Keratinocyte (primary cell): ENCODE results near the gene MROH2A. TPM values are rescaled to one million over a fixed set of nuclear protein-coding genes. Genes with fewer than 3 reads are reported as not detected.

Experiments used
- DNase-seq: peaks from one replicate; pipeline ENCODE4 v3.0.0-alpha.2; 2011; ENCODE audit warnings: low read depth, missing footprints, low spot score
- FAIRE-seq: peaks from 2 replicates; lab custom pipeline; 2011; peaks lifted over from hg19 to GRCh38; lab: Jason Lieb, UNC
- H2AFZ ChIP-seq: 2 replicates; pipeline ENCODE4 v1.6.0; 2012; ENCODE audit warnings: low read length, control low read depth, inconsistent platforms; ENCODE audit not compliant: control insufficient read depth
- H3K27ac ChIP-seq: 2 replicates; pipeline ENCODE4 v1.5.1; 2011; ENCODE audit warnings: low read length; ENCODE audit not compliant: control insufficient read depth, insufficient read depth
- H3K27me3 ChIP-seq: 3 replicates; pipeline ENCODE4 v1.6.0; 2011; ENCODE audit warnings: low read length; ENCODE audit not compliant: control insufficient read depth, insufficient read depth; ENCODE audit errors: extremely low read depth
- H3K36me3 ChIP-seq, 2 experiments: 2 replicates in 1 of 2; 3 replicates in 1 of 2; pipeline ENCODE4 v1.5.1; 2011; ENCODE audit warnings: low read length in 2 of 2, mild to moderate bottlenecking in 1 of 2; ENCODE audit not compliant: control insufficient read depth in 2 of 2, insufficient read depth in 2 of 2; ENCODE audit errors: extremely low read depth in 1 of 2
- H3K4me1 ChIP-seq: 3 replicates; pipeline ENCODE4 v1.5.1; 2011; ENCODE audit warnings: low read length; ENCODE audit not compliant: control insufficient read depth, insufficient read depth; ENCODE audit errors: extremely low read depth
- H3K4me2 ChIP-seq: 3 replicates; pipeline ENCODE4 v1.6.0; 2011; ENCODE audit warnings: low read depth, low read length; ENCODE audit not compliant: control insufficient read depth, insufficient read depth; ENCODE audit errors: extremely low read depth
- H3K4me3 ChIP-seq, 3 experiments: fragments of 200-600 bp in 1 of 3; sonication (generic) in 1 of 3; 2 replicates in 2 of 3; 3 replicates in 1 of 3; pipeline ENCODE4 v1.5.1; 2011 to 2016; ENCODE audit warnings: low read length in 3 of 3, mild to moderate bottlenecking in 3 of 3, control low read depth in 2 of 3, inconsistent platforms in 1 of 3, low read depth in 1 of 3, mixed read lengths in 1 of 3, mixed run types in 1 of 3, moderate library complexity in 1 of 3; ENCODE audit not compliant: control insufficient read depth in 2 of 3, insufficient read depth in 2 of 3; ENCODE audit errors: extremely low read depth in 1 of 3
- H3K79me2 ChIP-seq: 2 replicates; pipeline ENCODE4 v1.6.0; 2012; ENCODE audit warnings: low read length; ENCODE audit not compliant: control insufficient read depth, insufficient read depth
- H3K9ac ChIP-seq: 3 replicates; pipeline ENCODE4 v1.6.0; 2011; ENCODE audit warnings: low read length; ENCODE audit not compliant: control insufficient read depth, insufficient read depth; ENCODE audit errors: extremely low read depth
- H3K9me1 ChIP-seq: 3 replicates; pipeline ENCODE4 v1.6.0; 2011; ENCODE audit warnings: low read length; ENCODE audit not compliant: control insufficient read depth, insufficient read depth; ENCODE audit errors: extremely low read depth
- H3K9me3 ChIP-seq: 2 replicates; pipeline ENCODE4 v1.5.1; 2012; ENCODE audit warnings: low read depth, low read length; ENCODE audit not compliant: control insufficient read depth
- H4K20me1 ChIP-seq: 3 replicates; pipeline ENCODE4 v1.6.0; 2011; ENCODE audit warnings: low read length; ENCODE audit not compliant: control insufficient read depth, insufficient read depth; ENCODE audit errors: extremely low read depth
- EZH2 ChIP-seq: IDR thresholded peaks from one replicate; pipeline ENCODE4 v1.6.1; 2012; ENCODE audit warnings: inconsistent platforms, mild to moderate bottlenecking, low read length, moderate library complexity
- dilution Hi-C: fragments of 300-500 bp; cut with MboI; formaldehyde crosslinking; loops from one replicate; pipeline ENCODE4 v1.7.0; 2020; ENCODE audit warnings: low sequenced_read_pairs; ENCODE audit not compliant: extremely low pct_ligation_motif_present
- polyA plus RNA-seq, 5 experiments: library from polyadenylated mRNA; depleted of rRNA in 3 of 5; stranded (reverse) in 3 of 5; stranded (forward) in 1 of 5; unstranded in 1 of 5; fragments of >200 nt; gene quantifications; 1 replicate in 1 of 5; 2 replicates in 3 of 5; 3 replicates in 1 of 5; pipeline versions ENCODE4 v1.2.1 to v1.2.3, GENCODE V29; 2011 to 2012; ENCODE audit warnings: missing spikeins in 2 of 5, low read depth in 1 of 5, low replicate concordance in 1 of 5
- TF ChIP-seq, protein P1 (sequence below), 3 experiments: IDR thresholded peaks in 1 of 3; conservative IDR thresholded peaks in 1 of 3; optimal IDR thresholded peaks in 1 of 3; 2 replicates in 2 of 3; 3 replicates in 1 of 3; pipeline versions ENCODE3 to v1.5.1; 2011; ENCODE audit warnings: low read length in 3 of 3, mild to moderate bottlenecking in 3 of 3, moderate library complexity in 2 of 3, control low read depth in 1 of 3, inconsistent platforms in 1 of 3; ENCODE audit not compliant: insufficient read depth in 2 of 3; ENCODE audit errors: extremely low read depth in 1 of 3

The MROH2A gene
- polyA plus RNA-seq, 1 donor (not counting 4 experiments of a cell fraction or from before 2014, with no cell fraction given) = 0.33 TPM

DNA sequence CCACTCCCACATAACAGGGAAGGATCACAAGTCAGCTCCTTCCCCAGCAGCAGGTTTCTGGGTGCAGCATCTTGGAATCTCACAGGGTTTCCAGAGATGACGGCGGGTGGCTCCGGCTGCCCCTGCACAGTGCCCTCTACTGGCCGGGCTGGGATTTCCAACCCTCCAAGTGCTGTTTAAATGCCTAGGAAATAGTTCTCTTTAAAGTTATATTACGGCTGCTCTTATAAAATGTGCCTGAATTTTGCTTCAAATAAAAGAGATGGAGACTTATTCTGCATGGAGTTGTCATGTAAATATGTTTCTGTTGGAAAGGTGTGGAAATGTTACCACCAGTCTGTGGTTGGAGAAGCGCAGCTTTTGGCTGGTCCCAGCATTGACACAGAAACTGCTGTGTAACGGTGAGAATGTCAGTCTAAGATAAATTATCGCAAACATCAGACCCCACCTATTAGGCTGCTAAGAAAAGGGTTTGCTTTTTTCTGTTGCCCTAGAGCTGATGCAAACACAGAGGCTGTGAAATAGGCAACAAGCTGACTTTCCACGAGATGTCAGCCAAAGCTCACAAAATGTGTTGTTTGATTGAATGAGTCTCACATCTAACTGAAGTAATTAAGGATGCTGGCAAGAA lies 79.5 kb downstream of the MROH2A start:
- Histone ChIP-seq H2AFZ (no peak overlapping the region), H4K20me1 (no peaks in the 10 kb centered on the region), H3K9me1 (no peaks in the 10 kb centered on the region), H3K27me3 (no peaks in the 10 kb centered on the region), H3K27ac (no peak overlapping the region), H3K4me1 (peaks cover 15% of the 10 kb centered on the region), H3K4me2 (no peak overlapping the region), H3K9me3 (no peaks in the 10 kb centered on the region), H3K9ac (no peak overlapping the region), H3K79me2 (peaks cover 17% of the 10 kb centered on the region), H3K4me3 (no peak overlapping the region), H3K36me3 (no peaks in the 10 kb centered on the region)
- dilution Hi-C loops = no loop called here
- FAIRE-seq (no peak), DNase-seq (no peak)
- TF ChIP-seq, protein P1, sequence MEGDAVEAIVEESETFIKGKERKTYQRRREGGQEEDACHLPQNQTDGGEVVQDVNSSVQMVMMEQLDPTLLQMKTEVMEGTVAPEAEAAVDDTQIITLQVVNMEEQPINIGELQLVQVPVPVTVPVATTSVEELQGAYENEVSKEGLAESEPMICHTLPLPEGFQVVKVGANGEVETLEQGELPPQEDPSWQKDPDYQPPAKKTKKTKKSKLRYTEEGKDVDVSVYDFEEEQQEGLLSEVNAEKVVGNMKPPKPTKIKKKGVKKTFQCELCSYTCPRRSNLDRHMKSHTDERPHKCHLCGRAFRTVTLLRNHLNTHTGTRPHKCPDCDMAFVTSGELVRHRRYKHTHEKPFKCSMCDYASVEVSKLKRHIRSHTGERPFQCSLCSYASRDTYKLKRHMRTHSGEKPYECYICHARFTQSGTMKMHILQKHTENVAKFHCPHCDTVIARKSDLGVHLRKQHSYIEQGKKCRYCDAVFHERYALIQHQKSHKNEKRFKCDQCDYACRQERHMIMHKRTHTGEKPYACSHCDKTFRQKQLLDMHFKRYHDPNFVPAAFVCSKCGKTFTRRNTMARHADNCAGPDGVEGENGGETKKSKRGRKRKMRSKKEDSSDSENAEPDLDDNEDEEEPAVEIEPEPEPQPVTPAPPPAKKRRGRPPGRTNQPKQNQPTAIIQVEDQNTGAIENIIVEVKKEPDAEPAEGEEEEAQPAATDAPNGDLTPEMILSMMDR (optimal IDR thresholded peaks at IDR 0.05 in 1 of 3, IDR thresholded peaks at IDR 0.05 in 1 of 3, conservative IDR thresholded peaks at IDR 0.05 in 1 of 3; ENCODE audit: extremely low read depth in 1 of 3, insufficient read depth in 2 of 3, low read length in 3 of 3) = peak; percentile 76 to 89 (median 87)
- no peak for TF ChIP-seq EZH2

DNA sequence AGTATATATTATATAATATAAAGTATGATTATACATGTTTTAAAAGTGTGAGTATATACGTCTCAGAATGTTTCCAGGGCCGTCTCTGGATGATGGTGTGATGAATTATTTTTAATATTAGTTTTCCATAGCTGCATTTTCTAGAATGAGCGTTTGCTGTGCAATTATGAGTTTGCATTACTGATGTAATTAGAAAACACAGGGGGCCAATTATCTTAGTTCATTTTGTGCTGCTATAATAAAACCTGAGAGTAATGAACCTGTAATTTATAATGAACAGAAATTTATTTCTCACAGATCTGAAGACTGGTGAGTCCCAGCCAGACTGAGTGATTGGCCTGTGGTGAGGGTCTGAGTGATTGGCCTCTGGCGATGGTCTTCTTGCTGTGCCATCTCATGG lies 80.2 kb downstream of the MROH2A start:
- peaks cover 10% of the 10 kb centered on the region for H3K79me2 ChIP-seq
- DNase-seq (no peak), FAIRE-seq (no peak)
- H3K9me3 ChIP-seq = no peaks in the 10 kb centered on the region
- H2AFZ ChIP-seq = no peak overlapping the region
- TF ChIP-seq EZH2 = no peak
- TF ChIP-seq, protein P1 (optimal IDR thresholded peaks at IDR 0.05 in 1 of 3, IDR thresholded peaks at IDR 0.05 in 1 of 3, conservative IDR thresholded peaks at IDR 0.05 in 1 of 3; ENCODE audit: extremely low read depth in 1 of 3, insufficient read depth in 2 of 3, low read length in 3 of 3) = no peak
- H3K4me3 ChIP-seq = no peak overlapping the region
- no peaks in the 10 kb centered on the region for H4K20me1 ChIP-seq
- no peak overlapping the region for H3K4me2 ChIP-seq
- no peaks in the 10 kb centered on the region for H3K27me3 ChIP-seq
- H3K9me1 ChIP-seq = no peaks in the 10 kb centered on the region
- H3K27ac ChIP-seq = no peak overlapping the region
- no peaks in the 10 kb centered on the region for H3K36me3 ChIP-seq
- no peak overlapping the region for H3K9ac ChIP-seq
- peaks cover 8% of the 10 kb centered on the region for H3K4me1 ChIP-seq
- dilution Hi-C loops = no loop called here
